Astrocyte (in vitro differentiated cells and primary cell): ENCODE data around the gene SMYD1. TPM values are rescaled to one million over a fixed set of nuclear protein-coding genes. Genes with fewer than 3 reads are reported as not detected.

ENCODE experiments used
- DNase-seq: peaks from one replicate; pipeline ENCODE4 v3.0.0-alpha.2; 2010; ENCODE audit warnings: low read depth
- FAIRE-seq: peaks from 2 replicates; lab custom pipeline; 2011; peaks lifted over from hg19 to GRCh38; lab: Jason Lieb, UNC
- H2AFZ ChIP-seq: 2 replicates; pipeline ENCODE4 v1.6.0; 2012; ENCODE audit warnings: low read depth, low read length, inconsistent platforms
- H3K27ac ChIP-seq: 2 replicates; pipeline ENCODE4 v1.5.1; 2011; ENCODE audit warnings: low read depth, low read length, inconsistent platforms
- H3K27me3 ChIP-seq: 2 replicates; pipeline ENCODE4 v1.6.0; 2011; ENCODE audit warnings: low read length, inconsistent platforms; ENCODE audit not compliant: insufficient read depth
- H3K36me3 ChIP-seq: 2 replicates; pipeline ENCODE4 v1.5.1; 2011; ENCODE audit warnings: low read length, inconsistent platforms; ENCODE audit not compliant: insufficient read depth
- H3K4me1 ChIP-seq: 2 replicates; pipeline ENCODE4 v1.5.1; 2011; ENCODE audit warnings: low read length, inconsistent platforms; ENCODE audit not compliant: insufficient read depth
- H3K4me2 ChIP-seq: 2 replicates; pipeline ENCODE4 v1.6.0; 2012; ENCODE audit warnings: low read length, inconsistent platforms
- H3K4me3 ChIP-seq: 2 replicates; pipeline ENCODE4 v1.5.1; 2011; ENCODE audit warnings: low read depth, mild to moderate bottlenecking, low read length, inconsistent platforms; ENCODE audit not compliant: insufficient read depth
- H3K79me2 ChIP-seq: 2 replicates; pipeline ENCODE4 v1.6.0; 2012; ENCODE audit warnings: mild to moderate bottlenecking, low read length, inconsistent platforms; ENCODE audit not compliant: insufficient read depth
- H3K9ac ChIP-seq: 2 replicates; pipeline ENCODE4 v1.6.0; 2012; ENCODE audit warnings: mild to moderate bottlenecking, low read length, inconsistent platforms
- H3K9me3 ChIP-seq: 2 replicates; pipeline ENCODE4 v1.5.1; 2012; ENCODE audit warnings: low read depth, mild to moderate bottlenecking, low read length, inconsistent platforms; ENCODE audit not compliant: insufficient read depth
- H4K20me1 ChIP-seq: 2 replicates; pipeline ENCODE4 v1.6.0; 2012; ENCODE audit warnings: low read length, inconsistent platforms; ENCODE audit not compliant: insufficient read depth
- H3K27ac Mint-ChIP-seq: one replicate; pipeline ENCODE4 v1.8.0; 2021; ENCODE audit warnings: mild to moderate bottlenecking, mixed read lengths; ENCODE audit not compliant: unreplicated experiment
- H3K27me3 Mint-ChIP-seq: one replicate; pipeline ENCODE4 v1.8.0; 2021; ENCODE audit warnings: low read depth, mixed read lengths; ENCODE audit not compliant: unreplicated experiment
- H3K36me3 Mint-ChIP-seq: one replicate; pipeline ENCODE4 v1.8.0; 2021; ENCODE audit warnings: low read depth, mixed read lengths; ENCODE audit not compliant: unreplicated experiment
- H3K4me1 Mint-ChIP-seq: one replicate; pipeline ENCODE4 v1.8.0; 2021; ENCODE audit warnings: low read depth, mixed read lengths; ENCODE audit not compliant: unreplicated experiment
- H3K4me3 Mint-ChIP-seq: one replicate; pipeline ENCODE4 v1.8.0; 2021; ENCODE audit warnings: mild to moderate bottlenecking, moderate library complexity, mixed read lengths; ENCODE audit not compliant: unreplicated experiment
- H3K9me3 Mint-ChIP-seq: one replicate; pipeline ENCODE4 v1.8.0; 2021; ENCODE audit warnings: mild to moderate bottlenecking, mixed read lengths; ENCODE audit not compliant: unreplicated experiment
- CTCF ChIP-seq: IDR thresholded peaks from 2 replicates; pipeline ENCODE4 v1.5.1; 2011; ENCODE audit warnings: low read depth, mild to moderate bottlenecking, inconsistent platforms, low read length, moderate library complexity; ENCODE audit not compliant: insufficient read depth
- EZH2 ChIP-seq: IDR thresholded peaks from 2 replicates; pipeline ENCODE4 v1.6.1; 2012; ENCODE audit warnings: mild to moderate bottlenecking, low read length, inconsistent platforms; ENCODE audit not compliant: insufficient read depth
- total RNA-seq: library from RNA; stranded (reverse); gene quantifications from 2 replicates; pipeline ENCODE4 v1.2.1, GENCODE V29; 2021

Gene SMYD1
- total RNA-seq, 1 donor from 2014 or later = not detected

- no peak overlapping the region for H2AFZ ChIP-seq
- H3K27ac ChIP-seq = no peak overlapping the region
Measured at GRCh38 chr2:88123164-88123974, 55.7 kb downstream of the SMYD1 start.

GRCh38 chr2:88123975-88124917, 56.6 kb downstream of the SMYD1 start:
- Mint-ChIP-seq H3K36me3 (no peaks in the 10 kb centered on the region), H3K9me3 (peaks cover 2% of the 10 kb centered on the region), H3K27ac (no peak overlapping the region), H3K4me1 (no peaks in the 10 kb centered on the region), H3K4me3 (no peak overlapping the region), H3K27me3 (peaks cover 43% of the 10 kb centered on the region)
- Histone ChIP-seq H3K36me3 (no peaks in the 10 kb centered on the region), H3K4me3 (no peak overlapping the region), H3K4me1 (no peaks in the 10 kb centered on the region), H4K20me1 (no peaks in the 10 kb centered on the region), H3K27me3 (peaks cover 2% of the 10 kb centered on the region), H3K9ac (no peak overlapping the region), H3K79me2 (no peaks in the 10 kb centered on the region), H3K27ac (no peak overlapping the region), H3K9me3 (no peaks in the 10 kb centered on the region), H3K4me2 (no peak overlapping the region), H2AFZ (no peak overlapping the region)
- DNase-seq (no peak), FAIRE-seq (no peak)
- no peak for TF ChIP-seq EZH2
- TF ChIP-seq CTCF = no peak

More at GRCh38 chr2:88123164-88123974, 55.7 kb downstream of the SMYD1 start:
- Mint-ChIP-seq H3K4me1 (no peaks in the 10 kb centered on the region), H3K9me3 (peaks cover 2% of the 10 kb centered on the region), H3K27me3 (peaks cover 39% of the 10 kb centered on the region), H3K4me3 (no peak overlapping the region), H3K36me3 (no peaks in the 10 kb centered on the region), H3K27ac (no peak overlapping the region)
- Histone ChIP-seq H3K9ac (no peak overlapping the region), H3K4me3 (no peak overlapping the region), H3K4me1 (no peaks in the 10 kb centered on the region), H3K36me3 (no peaks in the 10 kb centered on the region), H4K20me1 (no peaks in the 10 kb centered on the region), H3K4me2 (no peak overlapping the region), H3K79me2 (no peaks in the 10 kb centered on the region), H3K27me3 (peaks cover 2% of the 10 kb centered on the region), H3K9me3 (no peaks in the 10 kb centered on the region)
- DNase-seq = no peak
- no peak for TF ChIP-seq EZH2
- no peak for TF ChIP-seq CTCF
- FAIRE-seq = no peak
